Measurements from ENCODE around the gene SIM2.

DNA sequence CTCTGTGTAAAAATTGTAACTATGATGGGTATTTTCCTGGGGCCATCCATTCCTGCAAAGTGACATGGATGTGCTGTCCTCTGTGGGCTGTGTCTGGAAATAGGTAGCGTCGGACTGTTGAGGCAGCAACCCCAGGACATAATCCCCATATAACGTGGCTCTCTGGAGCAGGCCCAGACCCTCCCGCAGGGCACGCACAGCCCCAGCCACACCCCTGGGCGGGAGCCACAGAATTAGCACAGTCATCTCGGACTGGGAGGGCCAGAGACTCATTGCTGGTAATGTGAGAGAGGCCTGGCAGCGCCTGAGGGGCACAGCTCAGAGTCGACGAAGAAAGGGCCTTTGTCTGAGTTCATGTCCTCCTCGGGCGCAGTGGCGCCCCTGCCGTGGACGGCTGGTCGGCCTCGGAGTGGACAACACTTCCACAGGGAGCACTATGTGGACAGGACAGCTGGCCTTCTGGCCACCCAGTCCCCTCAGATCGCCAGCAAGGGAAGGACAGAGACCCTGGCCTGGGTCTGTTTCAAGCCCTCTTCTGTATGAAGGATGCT, 20.1 kb downstream of the SIM2 start:
- TF ChIP-seq, protein P1, sequence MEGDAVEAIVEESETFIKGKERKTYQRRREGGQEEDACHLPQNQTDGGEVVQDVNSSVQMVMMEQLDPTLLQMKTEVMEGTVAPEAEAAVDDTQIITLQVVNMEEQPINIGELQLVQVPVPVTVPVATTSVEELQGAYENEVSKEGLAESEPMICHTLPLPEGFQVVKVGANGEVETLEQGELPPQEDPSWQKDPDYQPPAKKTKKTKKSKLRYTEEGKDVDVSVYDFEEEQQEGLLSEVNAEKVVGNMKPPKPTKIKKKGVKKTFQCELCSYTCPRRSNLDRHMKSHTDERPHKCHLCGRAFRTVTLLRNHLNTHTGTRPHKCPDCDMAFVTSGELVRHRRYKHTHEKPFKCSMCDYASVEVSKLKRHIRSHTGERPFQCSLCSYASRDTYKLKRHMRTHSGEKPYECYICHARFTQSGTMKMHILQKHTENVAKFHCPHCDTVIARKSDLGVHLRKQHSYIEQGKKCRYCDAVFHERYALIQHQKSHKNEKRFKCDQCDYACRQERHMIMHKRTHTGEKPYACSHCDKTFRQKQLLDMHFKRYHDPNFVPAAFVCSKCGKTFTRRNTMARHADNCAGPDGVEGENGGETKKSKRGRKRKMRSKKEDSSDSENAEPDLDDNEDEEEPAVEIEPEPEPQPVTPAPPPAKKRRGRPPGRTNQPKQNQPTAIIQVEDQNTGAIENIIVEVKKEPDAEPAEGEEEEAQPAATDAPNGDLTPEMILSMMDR (IDR thresholded peaks at IDR 0.05; ENCODE audit: borderline replicate concordance, extremely low read depth, low read length, poor library complexity, severe bottlenecking), result no peak
- TF ChIP-seq EZH2 (IDR thresholded peaks at IDR 0.05; ENCODE audit: borderline replicate concordance, low read depth, low read length, severe bottlenecking), result no peak

Data from DND-41 (cell line).